Stimulated activated naive CD8-positive, alpha-beta T cell treated with anti-CD3 and anti-CD28 coated beads, Interleukin-15, amount 100 ng/mL, for 72 hours (primary cell): ENCODE data around the gene PAX1.

Source experiments
- ATAC-seq: fragments of 150-1000 bp; cut with Tn5 transposase; 2 replicates; pipeline ENCODE4 v1.10.0; 2021; ENCODE audit warnings: mild to moderate bottlenecking, moderate library complexity
- DNase-seq, 2 donors: peaks; one replicate each; pipeline ENCODE4 v3.0.0; 2021 to 2022
- H3K27ac Mint-ChIP-seq, 2 donors: one replicate each; pipeline ENCODE4 v1.8.0; 2022; ENCODE audit warnings: mild to moderate bottlenecking in 2 of 2, mixed read lengths in 2 of 2, moderate library complexity in 2 of 2
- H3K27me3 Mint-ChIP-seq: one replicate; pipeline ENCODE4 v1.8.0; 2022; ENCODE audit warnings: mixed read lengths
- H3K4me1 Mint-ChIP-seq: one replicate; pipeline ENCODE4 v1.8.0; 2022; ENCODE audit warnings: mild to moderate bottlenecking, mixed read lengths
- H3K4me3 Mint-ChIP-seq, 2 donors: one replicate each; pipeline ENCODE4 v1.8.0; 2022; ENCODE audit warnings: mild to moderate bottlenecking in 2 of 2, mixed read lengths in 2 of 2, moderate library complexity in 1 of 2
- H3K9me3 Mint-ChIP-seq, 2 donors: one replicate each; pipeline ENCODE4 v1.8.0; 2022; ENCODE audit warnings: mixed read lengths in 2 of 2

PAX1 gene

DNA sequence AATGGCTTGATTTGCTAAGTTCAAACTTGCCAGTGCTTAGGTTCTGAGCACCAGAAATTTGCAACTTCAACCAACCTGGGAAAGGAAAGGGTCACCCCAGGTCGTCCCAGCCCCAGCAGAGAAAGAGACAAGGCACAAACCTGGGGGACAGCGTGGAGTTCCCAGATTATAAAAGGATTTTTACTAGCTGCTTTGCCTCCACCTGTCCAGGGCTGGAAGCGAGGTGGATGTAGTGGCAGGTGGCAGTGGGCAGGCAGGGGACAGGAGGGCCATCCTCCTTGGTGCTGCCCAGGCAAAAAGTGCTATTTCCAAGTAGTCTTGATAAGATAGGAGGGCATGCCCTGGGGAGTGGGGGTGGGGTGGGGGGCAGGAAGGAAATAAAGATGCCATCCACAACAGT lies 4.9 kb downstream of the PAX1 start:
- H3K4me1 Mint-ChIP-seq: peaks cover 17% of the 10 kb centered on the region

DNA sequence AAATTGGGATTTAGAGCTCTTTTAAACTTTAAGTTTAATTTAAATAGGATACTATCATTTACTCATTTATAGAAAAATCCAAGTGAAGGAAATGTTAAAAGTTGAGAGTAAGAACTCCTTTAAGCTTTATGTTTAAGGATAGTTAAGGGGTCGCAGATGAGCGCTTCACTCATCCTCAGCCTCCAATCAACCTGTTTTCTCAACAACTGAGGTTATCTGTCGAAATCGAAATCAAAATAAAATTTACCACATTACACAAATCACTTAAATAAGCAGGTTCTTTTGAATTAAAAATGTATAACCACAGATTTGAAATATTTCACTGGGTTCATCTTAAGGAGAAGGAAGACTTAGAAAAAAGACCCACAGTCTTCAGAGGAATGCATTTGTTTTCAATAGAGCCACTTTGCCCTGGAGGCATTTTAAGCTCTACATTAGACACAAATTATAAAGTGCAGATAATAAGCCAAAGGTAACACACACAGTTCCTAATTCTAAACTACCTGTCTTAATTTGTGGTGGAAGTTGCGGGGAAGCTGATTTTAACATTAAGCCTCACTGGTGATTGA lies 5.5 kb downstream of the PAX1 start:
- ATAC-seq (no peak), DNase-seq (no peak)
- H3K9me3 Mint-ChIP-seq: no peaks in the 10 kb centered on the region
- peaks cover 17% of the 10 kb centered on the region for H3K4me1 Mint-ChIP-seq
- H3K27me3 Mint-ChIP-seq: peaks cover 93% of the 10 kb centered on the region
- H3K4me3 Mint-ChIP-seq: no peak overlapping the region
- no peak overlapping the region for H3K27ac Mint-ChIP-seq

More for the DNA sequence above, 4.9 kb downstream of the PAX1 start:
- H3K27me3 Mint-ChIP-seq: peaks cover 92% of the 10 kb centered on the region
- no peak for DNase-seq
- H3K4me3 Mint-ChIP-seq: no peak overlapping the region
- H3K27ac Mint-ChIP-seq: no peak overlapping the region
- no peak for ATAC-seq
- H3K9me3 Mint-ChIP-seq: no peaks in the 10 kb centered on the region

DNA sequence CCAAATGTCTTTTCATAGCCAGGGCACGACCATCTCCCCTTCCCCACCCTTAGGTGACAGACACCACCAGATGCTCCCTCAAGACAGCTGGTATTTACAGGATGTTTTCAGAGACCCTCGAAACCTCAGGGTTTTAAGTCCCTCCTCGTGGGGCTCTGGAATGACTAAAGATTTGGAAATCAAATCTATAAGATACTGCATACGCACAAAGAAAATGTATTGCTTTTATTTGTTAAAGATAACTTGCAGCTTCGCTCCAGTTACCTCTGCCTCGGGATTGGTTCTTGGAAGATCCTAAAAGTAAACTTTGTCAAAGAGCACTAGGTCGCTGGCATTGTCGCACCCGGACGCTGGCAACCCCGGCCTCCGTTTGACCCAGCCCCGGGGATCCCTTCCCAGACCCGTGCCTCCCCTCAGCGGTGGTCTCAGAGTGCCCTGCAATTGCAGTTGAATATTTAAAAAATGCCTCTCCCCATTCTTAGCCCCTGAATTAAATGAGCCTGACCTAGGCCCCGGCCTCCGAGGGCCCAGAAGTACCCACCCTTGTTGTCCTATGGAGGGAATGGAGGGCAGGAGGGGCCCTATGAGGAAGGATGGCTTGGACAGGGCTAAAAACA lies 7.1 kb downstream of the PAX1 start:
- ATAC-seq (no peak), DNase-seq (no peak)
- peaks cover 17% of the 10 kb centered on the region for H3K4me1 Mint-ChIP-seq
- no peaks in the 10 kb centered on the region for H3K9me3 Mint-ChIP-seq
- H3K27ac Mint-ChIP-seq: no peak overlapping the region
- no peak overlapping the region for H3K4me3 Mint-ChIP-seq
- H3K27me3 Mint-ChIP-seq: peaks cover 93% of the 10 kb centered on the region

DNA sequence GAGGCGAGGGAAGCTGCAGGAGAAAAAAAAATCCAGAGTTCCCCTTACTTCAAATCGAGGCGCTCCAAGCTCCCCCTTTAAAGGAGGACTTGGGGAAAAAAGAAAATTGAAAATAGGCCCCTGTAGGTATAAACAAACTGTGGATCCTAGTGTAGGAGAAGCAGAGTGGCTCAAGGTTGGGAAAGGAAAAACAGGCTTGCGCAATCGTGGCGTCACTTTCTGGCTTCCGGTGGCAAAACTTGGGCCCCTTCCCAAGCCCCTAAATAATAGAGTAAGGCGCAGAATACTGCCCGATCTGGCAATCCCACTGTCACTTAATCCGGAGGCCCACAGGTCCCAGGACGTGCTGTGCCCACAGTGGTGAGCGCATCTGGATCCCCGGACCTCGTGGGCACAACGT lies 8.0 kb downstream of the PAX1 start:
- H3K4me3 Mint-ChIP-seq: no peak overlapping the region
- H3K9me3 Mint-ChIP-seq: no peaks in the 10 kb centered on the region
- no peak overlapping the region for H3K27ac Mint-ChIP-seq
- DNase-seq (no peak), ATAC-seq (no peak)
- H3K27me3 Mint-ChIP-seq: peaks cover 93% of the 10 kb centered on the region
- peaks cover 15% of the 10 kb centered on the region for H3K4me1 Mint-ChIP-seq

- H3K27ac Mint-ChIP-seq: no peak overlapping the region
- no peak overlapping the region for H3K4me3 Mint-ChIP-seq
- DNase-seq (no peak), ATAC-seq (no peak)
- H3K4me1 Mint-ChIP-seq: peaks cover 10% of the 10 kb centered on the region
- no peaks in the 10 kb centered on the region for H3K9me3 Mint-ChIP-seq
- H3K27me3 Mint-ChIP-seq: peaks cover 89% of the 10 kb centered on the region
Measured at GRCh38 chr20:21713901-21714296, 8.4 kb downstream of the PAX1 start.

- no peak overlapping the region for H3K27ac Mint-ChIP-seq
Measured at GRCh38 chr20:21714297-21715192, 9.1 kb downstream of the PAX1 start.

DNA sequence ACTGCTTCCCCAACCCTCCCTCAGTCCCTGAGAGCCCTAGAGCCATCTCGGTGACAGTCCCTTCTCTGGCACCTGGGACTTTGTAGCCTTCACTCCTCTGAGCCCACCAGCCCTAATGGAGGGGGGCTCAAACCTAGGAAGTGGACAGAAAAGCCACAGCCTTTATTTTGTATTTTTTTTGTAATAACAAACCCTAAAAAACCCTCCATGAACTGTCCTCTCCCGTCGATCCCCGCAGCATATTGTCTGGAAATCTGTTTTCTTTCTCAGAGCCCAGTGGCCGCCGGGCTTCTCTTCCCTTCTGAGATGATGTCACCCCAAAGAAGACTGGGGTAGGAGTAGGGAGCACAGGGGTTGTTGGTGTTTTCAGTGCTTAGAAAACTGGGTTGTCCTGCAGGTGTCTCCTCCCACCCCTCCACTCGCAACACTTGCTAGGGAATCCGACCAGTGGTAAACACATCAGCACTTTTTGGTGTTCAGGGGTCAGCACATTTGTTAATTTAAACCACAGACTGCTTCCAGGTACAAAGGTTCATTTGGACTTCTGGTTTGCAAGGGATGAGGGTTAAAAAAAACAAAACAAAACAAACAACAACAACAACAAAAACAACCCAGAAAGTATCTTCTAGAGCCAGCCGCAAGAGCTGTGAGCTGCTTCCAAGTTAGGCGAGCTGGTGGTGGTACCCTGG lies 9.9 kb downstream of the PAX1 start:
- peaks cover 75% of the 10 kb centered on the region for H3K27me3 Mint-ChIP-seq

More at GRCh38 chr20:21714297-21715192, 9.1 kb downstream of the PAX1 start:
- no peaks in the 10 kb centered on the region for H3K9me3 Mint-ChIP-seq
- H3K27me3 Mint-ChIP-seq: peaks cover 83% of the 10 kb centered on the region
- no peak for ATAC-seq
- H3K4me1 Mint-ChIP-seq: peaks cover 6% of the 10 kb centered on the region
- DNase-seq: no peak
- no peak overlapping the region for H3K4me3 Mint-ChIP-seq

DNA sequence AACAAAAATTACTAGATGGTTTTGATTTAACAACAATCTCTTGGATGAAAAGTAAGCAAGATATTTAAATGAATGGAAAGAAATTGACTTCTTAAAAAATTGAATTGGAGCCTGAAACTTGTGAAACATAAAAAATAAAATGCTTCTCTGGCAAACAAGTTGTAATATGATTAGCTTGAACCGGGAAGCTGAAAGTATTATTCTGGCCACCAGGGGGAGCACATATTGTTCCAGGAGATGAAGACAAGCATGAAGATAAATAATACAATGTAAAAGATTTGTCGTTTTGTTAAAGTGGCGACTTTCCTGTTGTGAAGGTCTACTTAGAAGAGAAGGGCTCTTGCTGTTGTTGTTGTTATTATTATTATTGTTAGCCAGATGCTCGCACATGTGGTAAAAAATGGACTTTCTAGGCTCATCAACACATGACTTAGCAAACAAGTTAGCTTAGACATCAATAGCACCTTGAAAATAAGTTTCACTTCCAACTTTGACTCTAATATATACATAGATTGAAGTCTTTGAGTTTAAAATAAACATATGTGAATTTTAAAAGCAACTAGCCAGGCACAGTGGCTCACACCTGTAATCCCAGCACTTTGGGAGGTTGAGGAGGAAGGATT lies 14.2 kb downstream of the PAX1 start:
- H3K4me1 Mint-ChIP-seq: peaks cover 5% of the 10 kb centered on the region
- no peak overlapping the region for H3K4me3 Mint-ChIP-seq
- ATAC-seq: no peak
- H3K27ac Mint-ChIP-seq: no peak overlapping the region
- DNase-seq: peak in 1 of 2 donors; percentile 28
- no peaks in the 10 kb centered on the region for H3K9me3 Mint-ChIP-seq
- H3K27me3 Mint-ChIP-seq: peaks cover 38% of the 10 kb centered on the region

More for the DNA sequence above, 9.9 kb downstream of the PAX1 start:
- DNase-seq (no peak), ATAC-seq (no peak)
- no peak overlapping the region for H3K4me3 Mint-ChIP-seq
- H3K4me1 Mint-ChIP-seq: peaks cover 6% of the 10 kb centered on the region
- no peak overlapping the region for H3K27ac Mint-ChIP-seq
- no peaks in the 10 kb centered on the region for H3K9me3 Mint-ChIP-seq

GRCh38 chr20:21725892-21726291 lies 20.4 kb downstream of the PAX1 start:
- no peak for DNase-seq
- Mint-ChIP-seq H3K4me3 (no peak overlapping the region), H3K27ac (no peak overlapping the region), H3K4me1 (no peaks in the 10 kb centered on the region), H3K27me3 (no peaks in the 10 kb centered on the region), H3K9me3 (no peaks in the 10 kb centered on the region)
- no peak for ATAC-seq

GRCh38 chr20:21729316-21729715 lies 23.9 kb downstream of the PAX1 start:
- Mint-ChIP-seq H3K4me1 (no peaks in the 10 kb centered on the region), H3K27me3 (no peaks in the 10 kb centered on the region), H3K4me3 (no peak overlapping the region), H3K9me3 (no peaks in the 10 kb centered on the region), H3K27ac (no peak overlapping the region)
- ATAC-seq: no peak
- no peak for DNase-seq

DNA sequence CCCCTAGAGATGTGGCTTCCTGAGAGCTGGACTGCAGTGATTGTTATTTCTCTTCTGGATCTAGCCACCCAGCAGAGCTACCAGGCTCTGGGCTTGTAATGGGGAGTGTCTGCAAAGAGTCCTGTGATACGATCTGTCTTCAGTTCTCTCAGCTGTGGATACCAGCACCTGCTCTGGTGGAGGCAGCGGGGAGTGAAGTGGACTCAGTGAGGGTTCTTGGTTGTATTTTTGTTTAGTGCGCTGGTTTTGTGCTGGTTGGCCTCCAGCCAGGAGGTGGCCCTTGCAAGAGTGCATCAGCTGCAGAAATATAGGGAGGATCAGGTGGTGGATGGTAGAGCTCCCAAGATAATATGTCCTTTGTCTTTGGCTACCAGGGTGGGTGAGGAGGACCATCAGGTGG lies 33.7 kb downstream of the PAX1 start:
- DNase-seq (no peak), ATAC-seq (no peak)
- H3K4me3 Mint-ChIP-seq: no peak overlapping the region
- no peaks in the 10 kb centered on the region for H3K27me3 Mint-ChIP-seq
- peaks cover 7 to 24% of the 10 kb centered on the region in 2 donors for H3K9me3 Mint-ChIP-seq
- H3K27ac Mint-ChIP-seq: no peak overlapping the region
- no peaks in the 10 kb centered on the region for H3K4me1 Mint-ChIP-seq

DNA sequence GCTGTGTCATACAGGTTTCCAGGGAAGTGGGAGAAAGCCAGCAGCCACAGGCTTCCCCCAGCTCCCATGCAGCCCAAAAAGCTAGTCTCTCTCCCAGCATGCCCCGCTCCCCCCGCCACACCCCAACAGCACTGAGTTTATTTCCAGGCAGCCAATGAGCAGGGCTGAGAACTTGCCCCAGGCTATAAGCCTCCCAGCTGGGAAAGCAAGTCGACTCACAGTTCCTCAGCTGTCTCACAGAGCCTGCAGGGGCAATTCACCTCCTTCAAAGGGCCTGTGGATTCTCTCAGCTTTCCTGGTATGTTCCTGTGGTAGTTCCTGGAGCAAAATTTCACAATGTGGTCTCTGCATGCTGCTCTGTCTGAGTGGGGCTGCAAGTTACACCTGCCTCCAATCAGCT lies 34.2 kb downstream of the PAX1 start:
- no peak overlapping the region for H3K4me3 Mint-ChIP-seq
- ATAC-seq (no peak), DNase-seq (no peak)
- H3K27me3 Mint-ChIP-seq: no peaks in the 10 kb centered on the region
- H3K4me1 Mint-ChIP-seq: no peaks in the 10 kb centered on the region
- H3K27ac Mint-ChIP-seq: no peak overlapping the region
- peaks cover 7 to 24% of the 10 kb centered on the region in 2 donors for H3K9me3 Mint-ChIP-seq

DNA sequence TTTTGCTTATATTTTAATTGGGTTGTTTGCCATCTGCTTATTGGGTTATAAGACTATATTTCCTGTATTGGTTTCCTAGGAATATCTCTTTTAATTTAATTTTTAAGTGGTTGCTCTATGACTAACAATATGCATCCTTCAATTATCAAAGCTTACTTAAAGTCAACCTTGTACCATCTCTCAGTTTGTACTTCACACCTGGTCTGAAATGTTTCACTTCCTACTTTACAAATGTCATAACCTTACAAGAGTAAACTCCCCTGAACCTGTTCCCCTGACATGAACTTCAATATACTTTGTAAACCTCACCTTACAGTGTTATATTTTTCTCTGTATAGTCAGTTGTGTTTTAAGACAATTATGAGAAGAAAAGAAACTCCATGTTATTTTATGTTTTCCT lies 35.8 kb downstream of the PAX1 start:
- Mint-ChIP-seq H3K27ac (no peak overlapping the region), H3K9me3 (peaks cover 7 to 15% of the 10 kb centered on the region in 2 donors), H3K27me3 (no peaks in the 10 kb centered on the region), H3K4me3 (no peak overlapping the region), H3K4me1 (no peaks in the 10 kb centered on the region)
- ATAC-seq: no peak
- no peak for DNase-seq

GRCh38 chr20:21762646-21763045 lies 57.2 kb downstream of the PAX1 start:
- ATAC-seq (no peak), DNase-seq (no peak)
- Mint-ChIP-seq H3K4me1 (no peaks in the 10 kb centered on the region), H3K4me3 (no peak overlapping the region), H3K27me3 (peaks cover 11% of the 10 kb centered on the region), H3K9me3 (peaks cover 0 to 11% of the 10 kb centered on the region in 2 donors), H3K27ac (no peak overlapping the region)

DNA sequence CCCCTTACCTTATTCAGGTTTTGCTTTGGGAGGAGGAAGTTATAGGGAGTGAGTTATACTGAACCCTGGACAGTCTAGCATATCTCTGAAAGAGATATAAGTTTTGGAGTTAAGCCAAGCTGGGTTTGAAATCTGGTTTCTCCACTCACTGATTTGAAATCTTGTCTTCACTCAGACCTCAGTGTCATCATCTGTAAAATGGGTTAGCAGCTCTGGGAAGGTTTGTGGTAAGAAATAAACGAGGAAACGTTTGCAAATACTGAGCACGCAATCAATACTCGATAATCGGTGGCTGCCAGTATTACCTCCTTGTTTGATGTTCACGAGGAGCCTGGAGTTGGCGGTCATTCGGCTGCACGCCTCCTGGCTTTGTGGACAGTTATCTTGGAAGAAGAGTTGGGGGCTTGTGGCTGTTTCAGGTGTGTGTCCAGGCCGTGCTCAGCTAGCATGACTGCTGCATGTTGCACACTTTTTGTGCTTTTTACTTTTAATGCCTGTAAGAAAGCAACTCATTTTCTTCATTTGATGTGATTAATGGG lies 61.8 kb downstream of the PAX1 start:
- Mint-ChIP-seq H3K9me3 (peaks cover 4 to 11% of the 10 kb centered on the region in 2 donors), H3K27ac (no peak overlapping the region), H3K4me1 (no peaks in the 10 kb centered on the region), H3K4me3 (no peak overlapping the region), H3K27me3 (peaks cover 11% of the 10 kb centered on the region)
- DNase-seq: no peak
- ATAC-seq: no peak
